LNCAP (cell line): ENCODE data around the gene SPAG16.

Experiments
- TF ChIP-seq, protein P1 (sequence below): fragments of 450-650 bp; IDR thresholded peaks from 2 replicates; pipeline ENCODE4 v1.5.1; 2017; ENCODE audit warnings: mild to moderate bottlenecking

SPAG16 gene

GRCh38 chr2:214100488-214100887 is 816.2 kb downstream of the SPAG16 start:
- TF ChIP-seq, protein P1, sequence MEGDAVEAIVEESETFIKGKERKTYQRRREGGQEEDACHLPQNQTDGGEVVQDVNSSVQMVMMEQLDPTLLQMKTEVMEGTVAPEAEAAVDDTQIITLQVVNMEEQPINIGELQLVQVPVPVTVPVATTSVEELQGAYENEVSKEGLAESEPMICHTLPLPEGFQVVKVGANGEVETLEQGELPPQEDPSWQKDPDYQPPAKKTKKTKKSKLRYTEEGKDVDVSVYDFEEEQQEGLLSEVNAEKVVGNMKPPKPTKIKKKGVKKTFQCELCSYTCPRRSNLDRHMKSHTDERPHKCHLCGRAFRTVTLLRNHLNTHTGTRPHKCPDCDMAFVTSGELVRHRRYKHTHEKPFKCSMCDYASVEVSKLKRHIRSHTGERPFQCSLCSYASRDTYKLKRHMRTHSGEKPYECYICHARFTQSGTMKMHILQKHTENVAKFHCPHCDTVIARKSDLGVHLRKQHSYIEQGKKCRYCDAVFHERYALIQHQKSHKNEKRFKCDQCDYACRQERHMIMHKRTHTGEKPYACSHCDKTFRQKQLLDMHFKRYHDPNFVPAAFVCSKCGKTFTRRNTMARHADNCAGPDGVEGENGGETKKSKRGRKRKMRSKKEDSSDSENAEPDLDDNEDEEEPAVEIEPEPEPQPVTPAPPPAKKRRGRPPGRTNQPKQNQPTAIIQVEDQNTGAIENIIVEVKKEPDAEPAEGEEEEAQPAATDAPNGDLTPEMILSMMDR, result no peak

GRCh38 chr2:214103276-214104001 is 819.2 kb downstream of the SPAG16 start:
- TF ChIP-seq, protein P1, result no peak

GRCh38 chr2:214104219-214104618 is 820.0 kb downstream of the SPAG16 start:
- TF ChIP-seq, protein P1, result no peak

DNA sequence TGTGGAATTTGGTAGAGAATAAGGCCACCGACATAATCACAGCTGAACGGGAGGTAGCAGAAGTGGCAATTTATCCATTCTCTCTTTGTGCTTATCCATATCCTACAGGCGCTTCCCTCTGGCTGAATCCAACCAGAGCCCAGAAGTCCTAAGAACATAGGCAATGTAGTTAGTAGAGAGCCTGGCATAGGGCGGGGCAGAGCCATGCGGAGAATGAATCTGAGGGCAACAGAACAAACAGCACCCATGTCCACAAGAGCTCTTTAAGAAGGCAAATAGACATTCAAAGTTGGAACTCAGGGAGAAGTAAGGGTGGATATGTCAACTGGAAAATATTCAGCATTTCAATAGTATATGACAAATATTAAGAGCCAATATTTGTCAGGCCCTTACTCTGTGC is 820.7 kb downstream of the SPAG16 start:
- TF ChIP-seq, protein P1, result no peak

- TF ChIP-seq, protein P1, result no peak
These were observed 823.5 kb downstream of the SPAG16 start for GRCh38 chr2:214107726-214108125.

GRCh38 chr2:214108598-214108997 is 824.3 kb downstream of the SPAG16 start:
- TF ChIP-seq, protein P1, result no peak

DNA sequence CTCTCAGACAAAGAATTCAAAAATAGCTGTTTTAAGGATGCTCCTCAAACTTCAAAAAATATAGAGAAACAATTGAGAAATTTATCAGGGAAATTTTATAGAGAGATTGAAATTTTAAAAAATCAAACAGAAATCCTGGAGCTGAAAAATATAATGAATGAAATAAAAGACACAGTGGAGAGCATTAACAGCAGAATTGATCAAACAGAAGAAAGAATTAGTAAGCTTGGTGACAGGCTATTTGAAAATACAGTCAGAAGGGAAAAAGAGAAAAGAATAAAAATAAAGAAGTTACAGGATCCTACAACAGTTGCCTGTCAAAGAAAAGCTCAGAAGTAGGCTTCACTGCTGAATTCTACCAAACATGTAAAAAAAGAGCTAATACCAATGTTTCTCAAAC is 832.8 kb downstream of the SPAG16 start:
- TF ChIP-seq, protein P1, result no peak

DNA sequence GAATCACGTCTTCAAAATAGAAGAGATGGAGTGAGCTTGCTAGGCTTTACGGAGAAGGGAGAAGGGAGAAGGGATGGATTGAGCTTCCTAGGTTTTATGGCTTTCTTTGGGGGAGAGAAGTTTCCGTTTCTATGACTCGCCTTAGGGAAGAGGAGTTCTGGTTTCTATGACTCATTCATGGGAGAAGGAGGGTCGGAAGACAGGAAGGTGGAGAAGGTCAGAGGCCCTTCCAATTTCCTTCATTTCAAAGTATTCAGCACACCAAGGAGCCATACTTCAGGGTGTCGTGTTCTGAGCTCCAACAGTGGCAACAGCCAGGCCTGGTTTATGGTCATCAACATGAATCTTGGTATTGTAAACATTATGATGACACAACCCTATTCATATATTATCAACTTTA is 841.9 kb downstream of the SPAG16 start:
- TF ChIP-seq, protein P1, result no peak
